Caco-2 (cell line): Measurements from ENCODE around the gene SCN4A. TPM values are rescaled to one million over a fixed set of nuclear protein-coding genes. Genes with fewer than 3 reads are reported as not detected.
A peak's percentile ranks its signal among the peaks of the same experiment; 100 is the strongest.

ENCODE experiments used
- BruUV-seq: library from RNA; stranded (reverse); fragments of 400-500 nt; replicated peaks from 2 replicates; lab custom pipeline; 2021; lab: Mats Ljungman, UMichigan
- CTCF ChIA-PET: fragments of 300-600 bp; sonication (Branson Sonifier 250); formaldehyde crosslinking; loops from one replicate; lab custom pipeline; 2022; ENCODE audit warnings: antibody characterized with exemption; lab: Charles Lee
- POLR2A ChIA-PET: fragments of 300-600 bp; sonication (Branson Sonifier 250); formaldehyde crosslinking; loops from one replicate; lab custom pipeline; 2022; ENCODE audit warnings: antibody characterized with exemption; lab: Charles Lee
- DNase-seq, 2 experiments: peaks; one replicate each; pipeline versions ENCODE4 v3.0.0 to v3.0.0-alpha.2; 2020 to 2022
- H3K27me3 ChIP-seq: replicated peaks from 2 replicates; pipeline ENCODE4 v1.6.0; 2011; ENCODE audit warnings: low read length; ENCODE audit not compliant: control insufficient read depth, insufficient read depth
- H3K36me3 ChIP-seq: 2 replicates; pipeline ENCODE4 v1.5.1; 2011; ENCODE audit warnings: low read length; ENCODE audit not compliant: control insufficient read depth, insufficient read depth
- H3K4me1 ChIP-seq: fragments of 250-450 bp; sonication (Bioruptor Pico); 2 replicates; pipeline ENCODE4 v1.5.1; 2020; ENCODE audit warnings: mild to moderate bottlenecking
- H3K4me3 ChIP-seq: 2 replicates; pipeline ENCODE4 v1.5.1; 2011; ENCODE audit warnings: low read depth, mild to moderate bottlenecking, control low read depth, low read length
- H3K9me3 ChIP-seq: fragments of 250-450 bp; sonication (Bioruptor Pico); 2 replicates; pipeline ENCODE4 v1.5.1; 2020; ENCODE audit warnings: mild to moderate bottlenecking, moderate library complexity
- H3K27ac Mint-ChIP-seq: one replicate; pipeline ENCODE4 v1.8.0; 2022; ENCODE audit warnings: mixed read lengths; ENCODE audit not compliant: unreplicated experiment
- H3K27me3 Mint-ChIP-seq: one replicate; pipeline ENCODE4 v1.8.0; 2022; ENCODE audit warnings: mixed read lengths; ENCODE audit not compliant: insufficient read depth, unreplicated experiment
- H3K36me3 Mint-ChIP-seq: one replicate; pipeline ENCODE4 v1.8.0; 2022; ENCODE audit warnings: mild to moderate bottlenecking, mixed read lengths; ENCODE audit not compliant: insufficient read depth, unreplicated experiment
- H3K4me1 Mint-ChIP-seq: one replicate; pipeline ENCODE4 v1.8.0; 2022; ENCODE audit warnings: low read depth, mixed read lengths; ENCODE audit not compliant: unreplicated experiment
- H3K4me3 Mint-ChIP-seq: one replicate; pipeline ENCODE4 v1.8.0; 2022; ENCODE audit warnings: mild to moderate bottlenecking, moderate library complexity, mixed read lengths; ENCODE audit not compliant: unreplicated experiment
- H3K9me3 Mint-ChIP-seq: one replicate; pipeline ENCODE4 v1.8.0; 2022; ENCODE audit warnings: mixed read lengths; ENCODE audit not compliant: unreplicated experiment
- intact Hi-C: fragments of 100-400 bp; cut with micrococcal nuclease; formaldehyde crosslinking; loops from one replicate; pipeline ENCODE4 v1.10.0; 2022; ENCODE audit not compliant: unreplicated experiment
- total RNA-seq: library from RNA; stranded (reverse); gene quantifications from 2 replicates; pipeline ENCODE4 v1.2.3, GENCODE V29; 2022
- TF ChIP-seq, protein P1 (sequence below), 2 experiments: fragments of 200-600 bp in 1 of 2; IDR thresholded peaks; 1 replicate in 1 of 2; 2 replicates in 1 of 2; pipeline versions ENCODE4 v1.5.1 to v1.8.0; 2011 to 2022; ENCODE audit warnings: antibody characterized with exemption in 1 of 2, control low read depth in 1 of 2, inconsistent platforms in 1 of 2, low read depth in 1 of 2, low read length in 1 of 2, mild to moderate bottlenecking in 1 of 2, moderate library complexity in 1 of 2; ENCODE audit not compliant: insufficient read depth in 1 of 2, severe bottlenecking in 1 of 2, unreplicated experiment in 1 of 2

SCN4A gene
- total RNA-seq, 1 experiment from 2014 or later, result not detected

DNA sequence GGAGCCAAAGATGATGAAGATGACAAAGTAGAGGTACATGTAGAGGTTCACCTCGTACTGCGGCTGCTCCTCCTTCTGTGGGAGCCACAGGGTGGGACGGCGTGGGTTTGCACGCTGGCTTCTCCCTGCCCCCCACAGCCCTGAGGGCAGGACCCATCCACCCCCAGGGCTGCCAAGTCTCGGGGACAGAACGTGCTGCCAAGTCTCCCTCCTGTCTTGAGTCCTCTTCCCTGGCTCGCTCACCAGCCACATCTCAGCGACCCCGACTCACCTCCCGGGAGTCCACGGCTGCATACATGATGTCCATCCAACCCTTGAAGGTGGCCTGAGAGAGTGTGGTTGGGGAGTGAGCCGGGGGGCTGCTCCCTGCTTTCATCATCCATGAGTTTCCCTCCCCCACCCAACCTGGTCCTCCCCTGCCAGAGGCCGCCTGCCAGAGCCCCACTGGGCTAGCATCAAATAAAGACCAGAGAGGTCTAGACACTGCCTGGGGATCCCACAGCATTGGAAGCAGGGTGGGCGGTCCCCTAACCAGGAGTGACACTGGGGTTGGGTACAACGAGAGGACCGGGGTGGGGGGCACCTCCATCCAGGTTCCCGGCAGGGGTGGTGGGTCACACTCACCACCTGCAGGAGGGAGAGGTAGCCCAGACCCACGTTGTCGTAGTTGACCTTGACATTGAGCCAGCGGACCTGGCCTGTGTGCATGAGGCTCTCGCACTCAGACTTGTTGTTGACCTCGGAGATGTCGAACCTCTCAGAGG is 27.8 kb downstream of the SCN4A start:
- Histone ChIP-seq H3K9me3 (no peaks in the 10 kb centered on the region), H3K4me3 (no peak overlapping the region), H3K4me1 (no peaks in the 10 kb centered on the region), H3K27me3 (no peaks in the 10 kb centered on the region), H3K36me3 (no peaks in the 10 kb centered on the region)
- TF ChIP-seq, protein P1, sequence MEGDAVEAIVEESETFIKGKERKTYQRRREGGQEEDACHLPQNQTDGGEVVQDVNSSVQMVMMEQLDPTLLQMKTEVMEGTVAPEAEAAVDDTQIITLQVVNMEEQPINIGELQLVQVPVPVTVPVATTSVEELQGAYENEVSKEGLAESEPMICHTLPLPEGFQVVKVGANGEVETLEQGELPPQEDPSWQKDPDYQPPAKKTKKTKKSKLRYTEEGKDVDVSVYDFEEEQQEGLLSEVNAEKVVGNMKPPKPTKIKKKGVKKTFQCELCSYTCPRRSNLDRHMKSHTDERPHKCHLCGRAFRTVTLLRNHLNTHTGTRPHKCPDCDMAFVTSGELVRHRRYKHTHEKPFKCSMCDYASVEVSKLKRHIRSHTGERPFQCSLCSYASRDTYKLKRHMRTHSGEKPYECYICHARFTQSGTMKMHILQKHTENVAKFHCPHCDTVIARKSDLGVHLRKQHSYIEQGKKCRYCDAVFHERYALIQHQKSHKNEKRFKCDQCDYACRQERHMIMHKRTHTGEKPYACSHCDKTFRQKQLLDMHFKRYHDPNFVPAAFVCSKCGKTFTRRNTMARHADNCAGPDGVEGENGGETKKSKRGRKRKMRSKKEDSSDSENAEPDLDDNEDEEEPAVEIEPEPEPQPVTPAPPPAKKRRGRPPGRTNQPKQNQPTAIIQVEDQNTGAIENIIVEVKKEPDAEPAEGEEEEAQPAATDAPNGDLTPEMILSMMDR (IDR thresholded peaks at IDR 0.05; ENCODE audit: insufficient read depth in 1 of 2, low read depth in 1 of 2, low read length in 1 of 2, severe bottlenecking in 1 of 2, unreplicated experiment in 1 of 2), result no peak
- Mint-ChIP-seq H3K27ac (no peak overlapping the region), H3K4me1 (no peaks in the 10 kb centered on the region), H3K27me3 (peaks cover 2% of the 10 kb centered on the region), H3K4me3 (no peak overlapping the region), H3K36me3 (peaks cover 10% of the 10 kb centered on the region), H3K9me3 (no peaks in the 10 kb centered on the region)
- BruUV-seq, result no TSS peak
- no peak for DNase-seq
- intact Hi-C loops, result no loop called here
- ChIA-PET POLR2A (no interaction called here), CTCF (interaction anchor here (2.0 kb wide), 1 partner anchor 19 kb away, joined by 5 read pairs; no protein-coding TSS in a partner anchor)

DNA sequence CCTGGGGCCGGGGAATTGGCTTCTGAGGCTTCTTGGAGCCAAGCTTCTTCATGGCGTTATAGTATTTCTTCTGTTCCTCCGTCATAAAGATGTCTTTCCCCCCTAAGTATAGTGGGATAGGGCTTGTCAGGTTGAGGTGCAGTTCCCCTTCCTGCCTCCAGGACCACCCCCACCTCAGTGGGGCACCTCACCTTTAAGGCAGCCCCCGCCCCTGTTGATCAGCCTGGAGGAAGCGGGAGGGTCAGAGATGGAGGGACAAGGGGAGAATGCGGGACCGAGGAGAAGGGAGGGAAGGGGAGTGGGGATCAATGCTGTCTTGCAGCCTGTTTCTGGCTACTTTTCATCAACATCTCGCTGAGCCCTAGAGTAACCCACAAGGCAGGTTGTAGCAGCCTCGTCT is 29.0 kb downstream of the SCN4A start:
- no peak overlapping the region for H3K4me3 ChIP-seq
- intact Hi-C loops, result no loop called here
- Mint-ChIP-seq H3K27me3 (peaks cover 2% of the 10 kb centered on the region), H3K36me3 (peaks cover 10% of the 10 kb centered on the region), H3K9me3 (no peaks in the 10 kb centered on the region), H3K27ac (no peak overlapping the region), H3K4me1 (no peaks in the 10 kb centered on the region), H3K4me3 (no peak overlapping the region)
- H3K9me3 ChIP-seq, result no peaks in the 10 kb centered on the region
- TF ChIP-seq, protein P1 (IDR thresholded peaks at IDR 0.05; ENCODE audit: insufficient read depth in 1 of 2, low read depth in 1 of 2, low read length in 1 of 2, severe bottlenecking in 1 of 2, unreplicated experiment in 1 of 2), result peak in 1 of 2 experiments; percentile 8
- no peaks in the 10 kb centered on the region for H3K4me1 ChIP-seq
- BruUV-seq, result no TSS peak
- no peaks in the 10 kb centered on the region for H3K36me3 ChIP-seq
- ChIA-PET CTCF (no interaction called here), POLR2A (no interaction called here)
- no peaks in the 10 kb centered on the region for H3K27me3 ChIP-seq
- DNase-seq, result no peak

DNA sequence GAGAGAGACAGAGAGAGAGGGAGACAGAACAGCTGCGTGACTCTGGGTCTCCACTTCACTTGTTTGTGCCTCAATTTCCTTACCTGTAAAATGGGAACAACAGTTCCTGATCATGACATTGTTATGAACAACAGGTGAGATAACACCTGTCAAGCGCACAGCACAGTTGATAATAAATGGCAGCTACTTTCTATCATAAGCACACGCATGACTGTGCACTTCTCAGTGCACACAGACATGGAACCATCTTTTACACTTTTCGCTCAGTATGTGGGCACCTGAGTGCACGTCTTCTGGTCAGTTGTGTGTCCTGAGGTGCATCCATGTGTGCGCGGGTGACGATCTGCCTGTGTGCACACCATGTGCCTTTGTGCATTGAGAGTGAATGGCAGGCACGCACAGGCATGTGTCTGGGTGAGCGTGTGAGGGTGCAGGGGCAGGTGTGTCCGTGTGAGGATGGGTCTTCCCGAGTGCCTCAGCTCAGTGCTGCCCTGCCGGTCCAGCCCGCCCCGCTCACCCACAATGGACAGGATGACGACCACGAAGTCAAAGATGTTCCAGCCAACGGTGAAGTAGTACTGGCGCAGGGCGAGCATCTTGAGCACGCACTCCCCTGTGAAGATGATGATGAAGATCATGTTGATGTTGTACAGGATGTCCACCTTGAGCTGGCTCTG is 30.3 kb downstream of the SCN4A start:
- peaks cover 16% of the 10 kb centered on the region for H3K36me3 Mint-ChIP-seq

More for the DNA sequence above, 30.3 kb downstream of the SCN4A start:
- no peaks in the 10 kb centered on the region for H3K9me3 ChIP-seq
- DNase-seq, result no peak
- no peaks in the 10 kb centered on the region for H3K36me3 ChIP-seq
- no peak overlapping the region for H3K4me3 ChIP-seq
- intact Hi-C loops, result no loop called here
- H3K4me3 Mint-ChIP-seq, result no peak overlapping the region
- H3K27me3 ChIP-seq, result no peaks in the 10 kb centered on the region
- no TSS peak for BruUV-seq
- H3K4me1 ChIP-seq, result no peaks in the 10 kb centered on the region
- CTCF ChIA-PET, result interaction anchor here (0.7 kb wide), 1 partner anchor 385 kb away, joined by 3 read pairs; no protein-coding TSS in a partner anchor
- no peaks in the 10 kb centered on the region for H3K4me1 Mint-ChIP-seq
- H3K27ac Mint-ChIP-seq, result no peak overlapping the region
- TF ChIP-seq, protein P1 (IDR thresholded peaks at IDR 0.05; ENCODE audit: insufficient read depth in 1 of 2, low read depth in 1 of 2, low read length in 1 of 2, severe bottlenecking in 1 of 2, unreplicated experiment in 1 of 2), result no peak
- H3K27me3 Mint-ChIP-seq, result peaks cover 2% of the 10 kb centered on the region
- no peaks in the 10 kb centered on the region for H3K9me3 Mint-ChIP-seq
- POLR2A ChIA-PET, result no interaction called here
